ENCODE results near the gene ECI1.
"Not testable (repeated sequence)": the region's sequence is repeated elsewhere in the genome, so short reads cannot be mapped to it uniquely, and the experiment has no call there.

Gene ECI1

GRCh38 chr16:2211923-2212347 lies 39.5 kb downstream of the ECI1 start:
- no peak for DNase-seq (ENCODE audit: low read depth in 2 of 2)

- no peak for DNase-seq (ENCODE audit: low read depth in 2 of 2)
These were observed 40.7 kb downstream of the ECI1 start, which contains the start of gene BRICD5 for GRCh38 chr16:2210386-2211365. BRICD5 (minus strand) TSS chr16:2210863; CDS start chr16:2210833, 30 bp downstream.

- DNase-seq (ENCODE audit: low read depth in 2 of 2) = no peak
These were observed 41.4 kb downstream of the ECI1 start for GRCh38 chr16:2210009-2210332.

- DNase-seq (ENCODE audit: low read depth in 2 of 2) = no peak
These were observed 42.0 kb downstream of the ECI1 start for GRCh38 chr16:2209258-2210008.

- DNase-seq (ENCODE audit: low read depth in 2 of 2) = no peak
These were observed 42.6 kb downstream of the ECI1 start for GRCh38 chr16:2208772-2209171.

- DNase-seq (ENCODE audit: low read depth in 2 of 2) = no peak
These were observed 43.1 kb downstream of the ECI1 start for GRCh38 chr16:2208308-2208707.

- DNase-seq (ENCODE audit: low read depth in 2 of 2) = no peak
These were observed 43.5 kb downstream of the ECI1 start for GRCh38 chr16:2207872-2208271.

- no peak for DNase-seq (ENCODE audit: low read depth in 2 of 2)
These were observed 44.5 kb downstream of the ECI1 start for GRCh38 chr16:2206780-2207433.

- no peak for DNase-seq (ENCODE audit: low read depth in 2 of 2)
These were observed 45.0 kb downstream of the ECI1 start for GRCh38 chr16:2206420-2206779.

- no peak for DNase-seq (ENCODE audit: low read depth in 2 of 2)
These were observed 45.4 kb downstream of the ECI1 start for GRCh38 chr16:2205967-2206313.

- peak; percentile 79 to 82 for DNase-seq (ENCODE audit: low read depth in 2 of 2)
These were observed 46.1 kb downstream of the ECI1 start, which contains the start of gene MLST8 for GRCh38 chr16:2205104-2205966. MLST8 (plus strand) TSS chr16:2205454; CDS start chr16:2206086, 632 bp downstream.

- DNase-seq (ENCODE audit: low read depth in 2 of 2) = no peak
These were observed 46.8 kb downstream of the ECI1 start for GRCh38 chr16:2204416-2205103.

- not testable (repeated sequence) for DNase-seq (ENCODE audit: low read depth in 2 of 2)
These were observed 48.2 kb downstream of the ECI1 start for GRCh38 chr16:2203119-2203688.

GRCh38 chr16:2200313-2200712 lies 51.1 kb downstream of the ECI1 start:
- DNase-seq (ENCODE audit: low read depth in 2 of 2) = no peak

GRCh38 chr16:2199621-2200139 lies 51.7 kb downstream of the ECI1 start:
- no peak for DNase-seq (ENCODE audit: low read depth in 2 of 2)

- no peak for DNase-seq (ENCODE audit: low read depth in 2 of 2)
These were observed 52.3 kb downstream of the ECI1 start for GRCh38 chr16:2199095-2199494.

GRCh38 chr16:2198283-2198682 lies 53.1 kb downstream of the ECI1 start:
- no peak for DNase-seq (ENCODE audit: low read depth in 2 of 2)

- no peak for DNase-seq (ENCODE audit: low read depth in 2 of 2)
These were observed 53.6 kb downstream of the ECI1 start for GRCh38 chr16:2197765-2198164.

GRCh38 chr16:2196981-2197511 lies 54.3 kb downstream of the ECI1 start:
- DNase-seq (ENCODE audit: low read depth in 2 of 2) = no peak

Data from stimulated activated CD8-positive, alpha-beta memory T cell treated with anti-CD3 and anti-CD28 coated beads, Interleukin-7, amount 100 ng/mL, for 1 hour (primary cell).